K562 (cell line): Measurements from ENCODE around the gene TCEA3. TPM values are rescaled to one million over a fixed set of nuclear protein-coding genes. Genes with fewer than 3 reads are reported as not detected.

Experiments used
- FOXA3 ChIP-seq, 2 experiments: fragments of 450-650 bp in 1 of 2; sonication (generic) in 1 of 2; formaldehyde crosslinking; IDR thresholded peaks in 1 of 2; conservative IDR thresholded peaks in 1 of 2; 2 replicates each; pipeline versions ENCODE4 v1.4.0 to v1.8.0; 2020 to 2022; ENCODE audit warnings: mild to moderate bottlenecking in 2 of 2, missing genetic modification reagents in 1 of 2
- KAT2B ChIP-seq: IDR thresholded peaks from one replicate; pipeline ENCODE4 v1.6.1; 2012; ENCODE audit warnings: low read depth, mild to moderate bottlenecking, control low read depth, inconsistent platforms, low read length, moderate library complexity
- NFIC ChIP-seq: fragments of 450-650 bp; IDR thresholded peaks from 2 replicates; pipeline ENCODE4 v1.6.1; 2017; ENCODE audit warnings: mild to moderate bottlenecking, inconsistent platforms
- NR4A1 ChIP-seq, 2 experiments: fragments of 250-450 bp in 1 of 2; fragments of 450-650 bp in 1 of 2; sonication (Bioruptor Pico) in 1 of 2; IDR thresholded peaks; 2 replicates each; pipeline versions ENCODE4 v1.4.0 to v1.6.1; 2016 to 2020; ENCODE audit warnings: mild to moderate bottlenecking in 2 of 2, missing compliant biosample characterization in 1 of 2, missing genetic modification characterization in 1 of 2, moderate library complexity in 1 of 2
- RAD51 ChIP-seq: fragments of 450-650 bp; IDR thresholded peaks from 2 replicates; pipeline ENCODE4 v1.7.1; 2016; ENCODE audit warnings: low read depth, mild to moderate bottlenecking, borderline replicate concordance
- RBFOX2 ChIP-seq: fragments of 200-400 bp; formaldehyde crosslinking; IDR thresholded peaks from 2 replicates; pipeline ENCODE4 v1.6.1; 2017; ENCODE audit warnings: low read depth, mild to moderate bottlenecking, low read length, moderate library complexity
- SAFB ChIP-seq: fragments of 200-400 bp; formaldehyde crosslinking; IDR thresholded peaks from 2 replicates; pipeline ENCODE4 v1.6.1; 2017; ENCODE audit warnings: low read depth, low read length, borderline replicate concordance
- SMAD4 ChIP-seq: fragments of 250-450 bp; sonication (Bioruptor Pico); conservative IDR thresholded peaks from 2 replicates; pipeline ENCODE4 v1.8.0; 2021; ENCODE audit warnings: inconsistent platforms, mild to moderate bottlenecking, moderate library complexity
- SMARCC2 ChIP-seq: fragments of 450-650 bp; IDR thresholded peaks from 2 replicates; pipeline ENCODE4 v1.6.1; 2017; ENCODE audit warnings: antibody characterized with exemption, moderate library complexity, mild to moderate bottlenecking, low read depth
- SMARCE1 ChIP-seq: fragments of 450-650 bp; IDR thresholded peaks from 2 replicates; pipeline ENCODE4 v1.7.1; 2016; ENCODE audit warnings: mild to moderate bottlenecking
- THRB ChIP-seq: fragments of 450-650 bp; formaldehyde crosslinking; conservative IDR thresholded peaks from 2 replicates; pipeline ENCODE4 v1.4.0; 2022; ENCODE audit warnings: mild to moderate bottlenecking, missing genetic modification characterization
- USF2 ChIP-seq: sonication (generic); formaldehyde crosslinking; IDR thresholded peaks from 2 replicates; pipeline ENCODE4 v1.5.0; 2020; ENCODE audit warnings: missing genetic modification reagents
- ZNF184 ChIP-seq: sonication (generic); formaldehyde crosslinking; IDR thresholded peaks from 2 replicates; pipeline ENCODE4 v1.5.0; 2020; ENCODE audit warnings: missing genetic modification reagents
- ZNF23 ChIP-seq: fragments of 250-450 bp; sonication (Bioruptor Pico); IDR thresholded peaks from 2 replicates; pipeline ENCODE4 v1.4.0; 2020; ENCODE audit warnings: mild to moderate bottlenecking
- ZNF717 ChIP-seq: fragments of 250-450 bp; sonication (Bioruptor Pico); IDR thresholded peaks from 2 replicates; pipeline ENCODE4 v1.5.0; 2021
- ZSCAN29 ChIP-seq: fragments of 450-650 bp; IDR thresholded peaks from 2 replicates; pipeline ENCODE4 v1.6.1; 2017
- polyA plus RNA-seq, 8 experiments: library from polyadenylated mRNA; depleted of rRNA in 4 of 8; stranded (reverse) in 5 of 8; unstranded in 3 of 8; fragments of >200 nt; fragmentation: Nextera tagmentation in 2 of 8; fragmentation: Illumina TruSeq in 1 of 8; extraction: Ambion mirVana in 2 of 8; extraction: Trizol in 1 of 8; gene quantifications; 2 replicates each; pipeline versions ENCODE4 v1.2.1 to v1.2.3, GENCODE V29; 2011 to 2014; ENCODE audit warnings: inconsistent platforms in 1 of 8, missing spikeins in 1 of 8
- total RNA-seq, 7 experiments: library from RNA; depleted of rRNA in 6 of 7; stranded (reverse); fragments of >200 nt in 6 of 7; fragmentation: Illumina TruSeq in 2 of 7; extraction: Trizol in 2 of 7; gene quantifications; 2 replicates each; pipeline versions ENCODE4 v1.2.1 to v1.2.3, GENCODE V29; 2011 to 2021; ENCODE audit warnings: low replicate concordance in 1 of 7
- TF ChIP-seq, protein P1 (sequence below): sonication (generic); formaldehyde crosslinking; IDR thresholded peaks from 2 replicates; pipeline ENCODE4 v1.9.0; 2022; ENCODE audit warnings: mild to moderate bottlenecking, missing genetic modification reagents
- TF ChIP-seq, protein P2 (sequence below): fragments of 250-450 bp; sonication (Bioruptor Pico); IDR thresholded peaks from 2 replicates; pipeline ENCODE4 v1.4.0; 2020
- TF ChIP-seq, protein P3 (sequence below): fragments of 200-800 bp; sonication (Bioruptor generic); IDR thresholded peaks from 2 replicates; pipeline ENCODE4 v1.6.1; 2017; ENCODE audit warnings: missing genetic modification characterization, missing compliant biosample characterization

TCEA3 gene
- total and polyA plus RNA-seq, 9 of the 15 experiments (the other 6 are each of a cell fraction or from before 2014, with no cell fraction given), result 0.03 to 0.55 (median 0.36) TPM

DNA sequence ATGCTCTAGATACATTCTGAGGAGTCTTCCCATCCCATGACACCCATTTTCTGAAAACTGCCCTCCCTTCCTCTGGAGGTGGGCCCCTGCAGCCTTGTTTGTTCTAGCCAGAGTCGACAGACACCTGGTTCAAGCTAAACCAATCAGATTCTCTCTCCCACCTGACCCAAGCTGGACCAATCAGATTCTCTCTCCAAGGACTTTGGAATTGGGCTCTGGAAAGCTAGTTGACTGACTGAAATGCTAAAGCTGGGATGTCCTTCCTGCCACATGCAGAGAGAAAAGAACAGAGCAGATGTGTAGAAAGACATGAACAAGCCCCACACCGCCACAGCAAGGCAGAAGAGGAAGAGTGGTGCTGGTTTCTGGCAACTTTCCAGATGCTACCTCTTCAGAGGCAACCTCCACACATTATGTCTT, 34.8 kb upstream of the TCEA3 start (continued):
- TF ChIP-seq, protein P1, sequence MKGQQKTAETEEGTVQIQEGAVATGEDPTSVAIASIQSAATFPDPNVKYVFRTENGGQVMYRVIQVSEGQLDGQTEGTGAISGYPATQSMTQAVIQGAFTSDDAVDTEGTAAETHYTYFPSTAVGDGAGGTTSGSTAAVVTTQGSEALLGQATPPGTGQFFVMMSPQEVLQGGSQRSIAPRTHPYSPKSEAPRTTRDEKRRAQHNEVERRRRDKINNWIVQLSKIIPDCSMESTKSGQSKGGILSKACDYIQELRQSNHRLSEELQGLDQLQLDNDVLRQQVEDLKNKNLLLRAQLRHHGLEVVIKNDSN (CRISPR knock-in tag), result peak; percentile 74
- no peak for TF ChIP-seq ZNF184 (CRISPR knock-in tag)
- 0 out of 4 replicates have a peak, but pooled peaks of 1 of the 2 experiments have one; percentile 22 for TF ChIP-seq FOXA3 (CRISPR knock-in tag; conservative IDR thresholded peaks at IDR 0.05 in 1 of 2, IDR thresholded peaks at IDR 0.05 in 1 of 2)
- TF ChIP-seq ZSCAN29, result no peak
- TF ChIP-seq, protein P2, sequence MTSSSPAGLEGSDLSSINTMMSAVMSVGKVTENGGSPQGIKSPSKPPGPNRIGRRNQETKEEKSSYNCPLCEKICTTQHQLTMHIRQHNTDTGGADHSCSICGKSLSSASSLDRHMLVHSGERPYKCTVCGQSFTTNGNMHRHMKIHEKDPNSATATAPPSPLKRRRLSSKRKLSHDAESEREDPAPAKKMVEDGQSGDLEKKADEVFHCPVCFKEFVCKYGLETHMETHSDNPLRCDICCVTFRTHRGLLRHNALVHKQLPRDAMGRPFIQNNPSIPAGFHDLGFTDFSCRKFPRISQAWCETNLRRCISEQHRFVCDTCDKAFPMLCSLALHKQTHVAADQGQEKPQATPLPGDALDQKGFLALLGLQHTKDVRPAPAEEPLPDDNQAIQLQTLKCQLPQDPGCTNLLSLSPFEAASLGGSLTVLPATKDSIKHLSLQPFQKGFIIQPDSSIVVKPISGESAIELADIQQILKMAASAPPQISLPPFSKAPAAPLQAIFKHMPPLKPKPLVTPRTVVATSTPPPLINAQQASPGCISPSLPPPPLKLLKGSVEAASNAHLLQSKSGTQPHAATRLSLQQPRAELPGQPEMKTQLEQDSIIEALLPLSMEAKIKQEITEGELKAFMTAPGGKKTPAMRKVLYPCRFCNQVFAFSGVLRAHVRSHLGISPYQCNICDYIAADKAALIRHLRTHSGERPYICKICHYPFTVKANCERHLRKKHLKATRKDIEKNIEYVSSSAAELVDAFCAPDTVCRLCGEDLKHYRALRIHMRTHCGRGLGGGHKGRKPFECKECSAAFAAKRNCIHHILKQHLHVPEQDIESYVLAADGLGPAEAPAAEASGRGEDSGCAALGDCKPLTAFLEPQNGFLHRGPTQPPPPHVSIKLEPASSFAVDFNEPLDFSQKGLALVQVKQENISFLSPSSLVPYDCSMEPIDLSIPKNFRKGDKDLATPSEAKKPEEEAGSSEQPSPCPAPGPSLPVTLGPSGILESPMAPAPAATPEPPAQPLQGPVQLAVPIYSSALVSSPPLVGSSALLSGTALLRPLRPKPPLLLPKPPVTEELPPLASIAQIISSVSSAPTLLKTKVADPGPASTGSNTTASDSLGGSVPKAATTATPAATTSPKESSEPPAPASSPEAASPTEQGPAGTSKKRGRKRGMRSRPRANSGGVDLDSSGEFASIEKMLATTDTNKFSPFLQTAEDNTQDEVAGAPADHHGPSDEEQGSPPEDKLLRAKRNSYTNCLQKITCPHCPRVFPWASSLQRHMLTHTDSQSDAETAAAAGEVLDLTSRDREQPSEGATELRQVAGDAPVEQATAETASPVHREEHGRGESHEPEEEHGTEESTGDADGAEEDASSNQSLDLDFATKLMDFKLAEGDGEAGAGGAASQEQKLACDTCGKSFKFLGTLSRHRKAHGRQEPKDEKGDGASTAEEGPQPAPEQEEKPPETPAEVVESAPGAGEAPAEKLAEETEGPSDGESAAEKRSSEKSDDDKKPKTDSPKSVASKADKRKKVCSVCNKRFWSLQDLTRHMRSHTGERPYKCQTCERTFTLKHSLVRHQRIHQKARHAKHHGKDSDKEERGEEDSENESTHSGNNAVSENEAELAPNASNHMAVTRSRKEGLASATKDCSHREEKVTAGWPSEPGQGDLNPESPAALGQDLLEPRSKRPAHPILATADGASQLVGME (CRISPR knock-in tag), result no peak
- 0 out of 2 replicates have a peak, but pooled peaks have one; percentile 43 for TF ChIP-seq USF2 (CRISPR knock-in tag)
- no peak for TF ChIP-seq ZNF23 (CRISPR knock-in tag)
- TF ChIP-seq KAT2B, result no peak
- peak; percentile 87 for TF ChIP-seq NFIC
- no peak for TF ChIP-seq ZNF717 (CRISPR knock-in tag)
- TF ChIP-seq SMAD4 (CRISPR knock-in tag), result no peak
- no peak for TF ChIP-seq RBFOX2
- TF ChIP-seq SMARCE1, result no peak
- TF ChIP-seq, protein P3, sequence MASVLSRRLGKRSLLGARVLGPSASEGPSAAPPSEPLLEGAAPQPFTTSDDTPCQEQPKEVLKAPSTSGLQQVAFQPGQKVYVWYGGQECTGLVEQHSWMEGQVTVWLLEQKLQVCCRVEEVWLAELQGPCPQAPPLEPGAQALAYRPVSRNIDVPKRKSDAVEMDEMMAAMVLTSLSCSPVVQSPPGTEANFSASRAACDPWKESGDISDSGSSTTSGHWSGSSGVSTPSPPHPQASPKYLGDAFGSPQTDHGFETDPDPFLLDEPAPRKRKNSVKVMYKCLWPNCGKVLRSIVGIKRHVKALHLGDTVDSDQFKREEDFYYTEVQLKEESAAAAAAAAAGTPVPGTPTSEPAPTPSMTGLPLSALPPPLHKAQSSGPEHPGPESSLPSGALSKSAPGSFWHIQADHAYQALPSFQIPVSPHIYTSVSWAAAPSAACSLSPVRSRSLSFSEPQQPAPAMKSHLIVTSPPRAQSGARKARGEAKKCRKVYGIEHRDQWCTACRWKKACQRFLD, result no peak
- no peak for TF ChIP-seq THRB
- peak; percentile 54; the same call in 1 of the 2 replicates for TF ChIP-seq RAD51
- TF ChIP-seq SMARCC2, result no peak
- TF ChIP-seq NR4A1 (CRISPR knock-in tag; IDR thresholded peaks at IDR 0.05), result no peak
- no peak for TF ChIP-seq NR4A1 (tag; IDR thresholded peaks at IDR 0.05)
- TF ChIP-seq SAFB, result no peak
